Measurements from ENCODE around the gene ADPRM.

The ADPRM gene

GRCh38 chr17:10698096-10698818, 863 bp downstream of the ADPRM start:
- TF ChIP-seq CTCF (IDR thresholded peaks at IDR 0.05; ENCODE audit: low read depth, low read length): no peak
- in situ Hi-C loops (cut with HindIII; ENCODE audit: low sequenced_read_pairs): no loop called here
- no peak for DNase-seq (ENCODE audit: low read depth, low spot score)
- peak overlapping the region; percentile 86 for H3K4me3 ChIP-seq (ENCODE audit: low read depth, low read length)

GRCh38 chr17:10699856-10700255, 2.5 kb downstream of the ADPRM start:
- no peak overlapping the region for H3K4me3 ChIP-seq (ENCODE audit: low read depth, low read length)
- no peak for TF ChIP-seq CTCF (IDR thresholded peaks at IDR 0.05; ENCODE audit: low read depth, low read length)
- DNase-seq (ENCODE audit: low read depth, low spot score): no peak
- in situ Hi-C loops (cut with HindIII; ENCODE audit: low sequenced_read_pairs): no loop called here

GRCh38 chr17:10702574-10702973, 5.2 kb downstream of the ADPRM start:
- no peak for TF ChIP-seq CTCF (IDR thresholded peaks at IDR 0.05; ENCODE audit: low read depth, low read length)
- in situ Hi-C loops (cut with HindIII; ENCODE audit: low sequenced_read_pairs): no loop called here
- H3K4me3 ChIP-seq (ENCODE audit: low read depth, low read length): no peak overlapping the region
- DNase-seq (ENCODE audit: low read depth, low spot score): peak; percentile 55

- DNase-seq (ENCODE audit: low read depth, low spot score): no peak
- no peak for TF ChIP-seq CTCF (IDR thresholded peaks at IDR 0.05; ENCODE audit: low read depth, low read length)
- in situ Hi-C loops (cut with HindIII; ENCODE audit: low sequenced_read_pairs): no loop called here
- H3K4me3 ChIP-seq (ENCODE audit: low read depth, low read length): no peak overlapping the region
These were observed 8.3 kb downstream of the ADPRM start for GRCh38 chr17:10705727-10706126.

GRCh38 chr17:10713318-10713717, 15.9 kb downstream of the ADPRM start:
- no peak for DNase-seq (ENCODE audit: low read depth, low spot score)
- no peak for TF ChIP-seq CTCF (IDR thresholded peaks at IDR 0.05; ENCODE audit: low read depth, low read length)
- in situ Hi-C loops (cut with HindIII; ENCODE audit: low sequenced_read_pairs): no loop called here
- no peak overlapping the region for H3K4me3 ChIP-seq (ENCODE audit: low read depth, low read length)

GRCh38 chr17:10716218-10716617, 18.8 kb downstream of the ADPRM start:
- no peak overlapping the region for H3K4me3 ChIP-seq (ENCODE audit: low read depth, low read length)
- in situ Hi-C loops (cut with HindIII; ENCODE audit: low sequenced_read_pairs): no loop called here
- no peak for DNase-seq (ENCODE audit: low read depth, low spot score)
- TF ChIP-seq CTCF (IDR thresholded peaks at IDR 0.05; ENCODE audit: low read depth, low read length): no peak
